Measurements from ENCODE around the gene MCM10.

The MCM10 gene

DNA sequence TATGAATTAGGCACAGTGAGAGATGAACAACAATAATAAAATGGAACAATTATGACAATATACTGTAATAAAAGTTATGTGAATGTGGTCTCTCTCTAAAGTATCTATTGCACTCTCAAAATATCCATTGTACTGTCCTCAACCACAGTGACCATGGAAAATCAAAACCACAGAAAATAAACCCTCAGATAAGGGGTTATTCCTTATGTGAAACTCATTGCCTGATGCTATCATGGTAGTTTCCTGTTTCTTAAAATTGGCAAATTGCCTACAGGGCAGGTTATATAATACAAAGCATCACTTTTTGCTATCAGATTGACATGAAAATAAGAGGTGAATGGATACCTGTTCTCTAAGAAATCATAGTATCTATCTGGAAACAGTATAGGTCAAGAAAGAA, 3.8 kb downstream of the MCM10 start:
- no peak for DNase-seq (ENCODE audit: low read depth in 2 of 2)

- no peak for DNase-seq (ENCODE audit: low read depth in 2 of 2)
Measured at GRCh38 chr10:13167568-13167967, 6.2 kb downstream of the MCM10 start.

DNA sequence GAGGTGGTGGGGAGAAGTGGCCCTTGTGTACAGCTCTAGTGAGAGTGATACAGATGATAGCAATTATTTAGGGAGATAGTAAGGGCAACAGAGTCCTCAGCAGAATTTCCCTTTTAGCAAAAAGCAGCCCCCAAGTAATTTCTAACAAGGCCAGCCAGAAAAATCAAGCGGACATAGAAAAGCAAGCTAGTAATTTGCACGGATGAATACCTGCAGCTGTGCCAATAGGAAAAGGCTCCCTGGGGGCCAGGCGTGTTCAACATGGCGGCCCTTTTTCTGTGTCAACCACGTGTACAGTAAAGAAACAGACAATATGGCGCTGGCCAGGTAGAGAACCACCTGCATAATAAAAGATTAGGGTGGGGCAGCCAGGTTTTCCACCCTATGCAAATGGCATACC, 7.4 kb downstream of the MCM10 start:
- DNase-seq (ENCODE audit: low read depth in 2 of 2), result no peak

DNA sequence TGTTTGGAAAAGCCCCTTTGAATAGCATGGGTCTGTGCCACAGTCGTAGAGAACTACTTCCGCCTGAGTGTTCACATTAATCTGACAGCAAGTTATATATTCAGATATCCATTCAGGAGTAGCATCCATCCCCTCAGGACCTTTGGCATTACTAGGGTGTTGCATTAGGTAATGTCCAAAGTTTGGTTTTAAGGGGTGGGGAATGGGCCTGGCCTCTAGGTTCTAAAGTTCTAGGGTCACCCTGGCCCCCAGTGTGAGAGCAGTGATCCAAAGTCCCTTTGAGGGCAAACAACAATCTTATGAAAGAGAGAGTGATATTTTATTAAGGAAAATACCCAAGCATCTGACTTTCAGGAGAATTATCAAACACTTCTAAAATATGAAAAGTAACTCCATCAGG, 12.3 kb downstream of the MCM10 start:
- DNase-seq (ENCODE audit: low read depth in 2 of 2), result no peak

GRCh38 chr10:13180788-13181187, 19.4 kb downstream of the MCM10 start:
- no peak for DNase-seq (ENCODE audit: low read depth in 2 of 2)

DNA sequence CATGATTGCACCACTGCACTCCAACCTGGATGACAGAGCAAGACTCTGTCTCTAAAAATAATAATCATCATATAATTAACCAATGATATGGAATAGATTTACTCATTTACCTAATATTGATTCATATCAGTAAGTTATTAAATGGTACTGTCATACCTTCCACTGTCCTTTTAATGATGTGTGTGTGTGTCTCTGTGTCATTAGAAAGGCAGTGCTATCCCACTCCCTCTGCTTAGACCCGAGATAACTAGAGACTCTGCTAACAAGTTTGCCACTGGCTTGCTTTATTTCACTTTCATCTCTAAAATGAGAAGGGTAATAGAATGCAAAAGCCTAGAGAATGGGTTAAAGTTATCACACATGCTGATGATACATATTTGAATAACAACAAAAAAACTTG, 21.1 kb downstream of the MCM10 start:
- no peak for DNase-seq (ENCODE audit: low read depth in 2 of 2)

DNA sequence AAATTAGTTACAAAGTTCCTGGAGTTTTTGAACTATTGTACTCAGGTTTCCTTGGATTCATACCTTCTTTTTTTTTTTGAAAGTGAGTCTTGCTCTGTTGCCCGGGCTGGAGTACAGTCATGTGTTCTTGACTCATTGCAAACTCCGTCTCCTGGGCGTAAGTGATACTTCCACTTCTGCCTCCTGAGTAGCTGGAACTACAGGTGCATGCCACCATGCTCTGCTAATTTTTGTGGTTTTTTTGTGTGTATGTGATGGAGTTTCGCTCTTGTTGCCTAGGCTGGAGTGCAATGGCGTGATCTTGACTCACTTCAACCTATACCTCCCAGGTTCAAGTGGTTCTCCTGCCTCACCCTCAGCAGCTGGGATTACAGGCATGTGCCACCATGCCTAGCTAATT, 22.3 kb downstream of the MCM10 start:
- no peak for DNase-seq (ENCODE audit: low read depth in 2 of 2)

DNA sequence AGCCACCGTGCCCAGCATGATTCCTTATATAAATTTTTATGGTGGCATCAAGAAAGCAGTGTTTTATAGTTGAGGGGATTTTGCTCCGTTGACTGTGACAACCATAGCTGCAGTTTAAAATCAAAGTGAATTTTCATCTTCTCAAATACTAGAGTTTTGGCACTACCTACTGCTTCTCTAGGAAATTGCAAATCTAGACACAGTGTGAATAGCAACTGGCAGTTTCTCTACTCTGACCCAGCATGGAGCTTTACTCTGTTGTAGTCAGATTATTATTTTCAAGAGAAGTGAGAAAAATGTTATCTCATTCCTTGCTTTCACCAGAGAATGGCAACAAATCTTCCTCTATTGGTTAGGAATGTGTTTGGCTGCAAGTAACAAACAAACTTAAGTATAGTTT, 22.9 kb downstream of the MCM10 start:
- DNase-seq (ENCODE audit: low read depth in 2 of 2), result no peak

DNA sequence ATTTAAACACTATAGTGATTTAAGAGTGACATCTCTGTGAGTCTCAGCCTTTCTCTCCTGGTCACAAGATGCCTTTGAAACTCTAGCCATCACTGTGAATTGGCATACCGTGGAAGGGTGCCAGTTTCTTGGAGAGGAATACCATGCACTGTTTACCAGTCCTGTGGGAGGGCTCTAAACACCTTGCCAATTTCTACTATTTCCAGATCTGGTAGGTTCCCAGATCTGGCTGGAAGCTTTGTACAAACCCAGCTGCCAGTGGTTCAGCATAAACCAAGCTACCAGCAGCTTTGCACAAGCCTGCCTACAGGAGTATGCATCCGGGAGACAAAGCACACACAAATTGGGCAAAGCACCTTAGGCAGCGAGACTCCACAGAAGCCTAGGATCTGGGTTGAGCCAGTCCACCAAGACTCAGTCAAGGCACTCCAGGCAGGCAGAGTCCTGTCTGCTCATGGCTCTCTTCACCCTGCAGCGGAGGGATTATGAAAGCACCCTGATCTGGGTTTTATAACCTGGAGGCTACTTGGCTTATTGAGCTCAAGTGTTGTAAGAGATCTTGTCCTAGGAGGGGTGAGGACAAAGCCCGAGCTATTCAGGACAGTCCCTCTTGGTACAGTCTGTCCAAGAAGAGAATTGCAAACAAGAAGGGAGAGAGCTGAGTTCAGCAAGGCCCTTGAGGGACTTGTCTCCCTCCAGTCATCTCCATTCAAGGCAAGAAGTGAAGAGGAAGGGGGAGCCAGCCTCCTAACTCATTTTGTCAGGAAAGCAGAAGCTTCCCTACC, 23.6 kb downstream of the MCM10 start:
- no peak for DNase-seq (ENCODE audit: low read depth in 2 of 2)

DNA sequence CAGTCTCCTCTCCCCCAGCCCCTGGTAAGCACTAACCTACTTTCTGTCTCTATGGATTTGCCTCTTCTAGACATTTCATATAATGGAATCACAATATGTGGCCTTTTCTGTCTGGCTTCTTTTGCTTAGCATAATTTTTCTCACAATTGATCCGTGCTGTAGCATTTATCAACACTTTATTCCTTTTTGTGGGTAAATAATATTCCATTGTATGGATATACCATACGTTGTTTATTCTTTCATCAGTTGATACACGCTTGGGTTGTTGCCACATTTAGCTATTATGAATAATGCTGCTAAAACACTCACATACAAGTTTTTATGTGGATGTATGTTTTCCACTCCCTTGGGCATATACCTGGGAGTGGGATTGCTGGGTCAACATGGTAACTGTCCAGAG, 25.8 kb downstream of the MCM10 start:
- no peak for DNase-seq (ENCODE audit: low read depth in 2 of 2)

DNA sequence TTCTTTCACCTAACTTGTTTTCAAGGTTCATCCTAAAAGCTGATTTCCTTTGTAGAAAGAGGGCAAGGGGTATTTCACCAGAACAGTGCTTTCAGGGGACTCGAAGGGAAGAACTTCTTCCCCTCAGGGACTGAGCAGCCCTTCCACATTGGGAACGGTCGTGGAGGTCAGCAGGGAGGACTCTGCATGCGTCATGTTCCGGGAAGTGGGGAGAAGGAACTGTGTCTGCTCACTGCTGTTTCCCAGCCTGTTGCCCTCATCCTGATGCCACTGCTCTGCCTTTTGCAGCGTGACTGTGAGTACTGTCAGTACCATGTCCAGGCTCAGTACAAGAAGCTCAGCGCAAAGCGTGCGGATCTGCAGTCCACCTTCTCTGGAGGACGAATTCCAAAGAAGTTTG, 27.2 kb downstream of the MCM10 start:
- DNase-seq (ENCODE audit: low read depth in 2 of 2), result no peak

- no peak for DNase-seq (ENCODE audit: low read depth in 2 of 2)
Measured at GRCh38 chr10:13189961-13190360, 28.6 kb downstream of the MCM10 start.

DNA sequence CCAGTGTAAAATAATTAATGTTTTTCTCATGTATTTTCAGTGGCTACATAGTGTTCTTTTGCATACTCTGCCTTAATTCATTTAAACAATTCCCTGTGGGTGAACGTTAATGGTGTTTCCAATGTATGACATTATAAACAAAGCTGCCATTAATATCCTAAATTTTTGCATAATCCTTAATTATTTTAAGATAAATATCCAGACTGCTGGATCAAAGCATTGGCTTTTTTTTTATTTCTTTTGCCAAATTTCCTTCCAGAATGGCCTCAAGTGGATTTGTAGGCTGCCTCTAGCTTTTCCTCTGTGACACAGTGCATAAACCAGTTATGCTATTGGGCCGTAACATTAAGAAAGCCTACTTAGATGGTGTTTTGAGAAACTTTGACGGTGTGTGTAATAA, 29.5 kb downstream of the MCM10 start:
- DNase-seq (ENCODE audit: low read depth in 2 of 2), result no peak

- DNase-seq (ENCODE audit: low read depth in 2 of 2), result no peak
Measured at GRCh38 chr10:13191362-13191761, 30.0 kb downstream of the MCM10 start.

DNA sequence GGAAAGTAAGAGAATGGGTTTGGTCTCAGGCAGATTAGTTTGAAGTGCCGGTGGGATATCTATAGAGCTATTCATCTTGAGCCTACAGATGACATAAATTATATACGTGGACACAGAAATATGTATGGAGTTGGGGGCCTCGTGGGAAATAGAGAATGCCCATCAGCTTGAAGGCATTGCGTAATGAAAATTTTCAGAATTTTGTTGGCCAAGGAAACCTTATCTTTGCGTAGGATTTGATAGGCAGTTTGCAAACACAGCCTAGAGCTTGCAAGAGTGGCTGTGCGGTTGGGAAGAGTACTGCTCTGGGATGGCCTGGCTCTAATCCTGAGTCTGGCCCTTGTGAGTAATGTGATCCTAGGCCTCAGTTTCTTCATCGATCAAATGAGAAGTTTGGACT, 32.3 kb downstream of the MCM10 start:
- DNase-seq (ENCODE audit: low read depth in 2 of 2), result no peak

GRCh38 chr10:13195016-13195415, 33.7 kb downstream of the MCM10 start:
- no peak for DNase-seq (ENCODE audit: low read depth in 2 of 2)

DNA sequence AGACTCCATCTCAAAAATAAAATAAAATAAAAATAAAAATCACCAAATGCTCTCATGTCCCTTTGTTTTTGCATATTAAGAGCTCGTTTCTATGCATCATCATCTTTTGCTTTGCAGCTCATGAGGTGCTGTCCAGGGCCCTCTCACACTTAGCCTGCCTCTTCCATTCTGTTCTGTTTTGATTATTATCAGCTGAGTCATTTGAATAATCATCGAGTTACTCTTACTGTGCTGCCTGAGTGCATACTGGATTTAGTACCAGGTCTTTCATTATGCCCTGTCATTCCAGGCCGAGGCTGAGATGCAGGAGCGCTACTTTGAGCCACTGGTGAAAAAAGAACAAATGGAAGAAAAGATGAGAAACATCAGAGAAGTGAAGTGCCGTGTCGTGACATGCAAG, 39.8 kb downstream of the MCM10 start:
- no peak for DNase-seq (ENCODE audit: low read depth in 2 of 2)

GRCh38 chr10:13206091-13206490, 44.7 kb downstream of the MCM10 start:
- no peak for DNase-seq (ENCODE audit: low read depth in 2 of 2)

DNA sequence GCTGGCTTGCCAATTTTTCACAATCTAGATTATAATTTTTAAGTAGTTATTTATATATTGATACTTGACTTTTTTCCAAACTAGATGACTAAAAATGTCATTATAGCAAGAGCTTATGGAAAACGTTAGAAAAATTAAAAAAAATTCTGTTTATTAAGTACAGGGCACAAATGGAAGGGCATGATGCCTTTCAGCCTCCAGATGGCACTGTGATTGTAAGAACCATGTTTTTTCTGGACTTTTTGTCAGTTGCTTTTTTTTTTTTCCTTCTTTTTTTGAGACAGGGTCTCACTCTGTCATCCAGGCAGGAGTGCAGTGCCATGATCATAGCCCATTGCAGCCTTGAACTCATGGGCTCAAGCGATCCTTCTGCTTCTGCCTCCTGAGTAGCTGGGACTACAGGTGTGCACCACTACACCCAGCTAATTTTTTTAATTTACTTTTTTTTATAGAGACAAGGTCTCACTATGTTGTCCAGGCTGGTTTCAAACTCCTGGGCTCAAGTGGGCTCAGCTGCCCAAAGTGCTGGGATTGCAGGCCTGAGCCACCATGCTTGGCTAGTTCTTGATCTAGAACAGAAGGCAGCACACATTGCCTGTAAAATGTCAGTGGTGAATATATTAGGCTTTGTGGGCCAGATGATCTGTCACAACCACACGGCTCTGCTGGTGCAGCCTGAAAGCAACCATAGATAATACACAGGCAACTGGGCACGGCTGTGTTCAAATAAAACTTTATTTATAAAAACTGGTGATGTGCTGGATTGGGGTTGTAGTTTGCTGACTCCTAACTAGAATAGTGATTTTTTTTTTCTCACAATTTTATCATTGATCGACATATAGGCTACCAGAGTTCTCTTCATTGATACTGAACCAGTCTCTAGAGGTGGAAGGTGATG, 45.4 kb downstream of the MCM10 start:
- DNase-seq (ENCODE audit: low read depth in 2 of 2), result no peak

- no peak for DNase-seq (ENCODE audit: low read depth in 2 of 2)
Measured at GRCh38 chr10:13213163-13213562, 51.8 kb downstream of the MCM10 start.

DNA sequence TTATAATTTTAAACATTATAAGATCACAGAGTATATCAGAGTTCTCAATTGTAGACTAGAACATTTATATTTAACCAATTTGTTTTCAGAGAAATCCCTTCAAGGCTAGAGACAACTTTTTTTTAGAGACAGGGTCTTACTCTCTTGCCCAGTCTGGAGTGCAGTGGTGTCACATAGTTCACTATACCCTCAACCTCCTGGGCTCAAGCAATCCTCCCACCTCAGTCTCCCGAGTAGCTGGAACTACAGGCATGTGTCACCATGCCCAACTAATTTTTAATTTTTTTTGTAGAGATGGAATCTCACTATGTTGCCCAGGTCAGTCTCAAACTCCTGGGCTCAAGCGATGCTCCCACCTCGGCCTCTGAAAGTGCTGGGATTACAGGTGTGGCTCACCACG, 57.5 kb downstream of the MCM10 start:
- DNase-seq (ENCODE audit: low read depth in 2 of 2), result no peak

DNA sequence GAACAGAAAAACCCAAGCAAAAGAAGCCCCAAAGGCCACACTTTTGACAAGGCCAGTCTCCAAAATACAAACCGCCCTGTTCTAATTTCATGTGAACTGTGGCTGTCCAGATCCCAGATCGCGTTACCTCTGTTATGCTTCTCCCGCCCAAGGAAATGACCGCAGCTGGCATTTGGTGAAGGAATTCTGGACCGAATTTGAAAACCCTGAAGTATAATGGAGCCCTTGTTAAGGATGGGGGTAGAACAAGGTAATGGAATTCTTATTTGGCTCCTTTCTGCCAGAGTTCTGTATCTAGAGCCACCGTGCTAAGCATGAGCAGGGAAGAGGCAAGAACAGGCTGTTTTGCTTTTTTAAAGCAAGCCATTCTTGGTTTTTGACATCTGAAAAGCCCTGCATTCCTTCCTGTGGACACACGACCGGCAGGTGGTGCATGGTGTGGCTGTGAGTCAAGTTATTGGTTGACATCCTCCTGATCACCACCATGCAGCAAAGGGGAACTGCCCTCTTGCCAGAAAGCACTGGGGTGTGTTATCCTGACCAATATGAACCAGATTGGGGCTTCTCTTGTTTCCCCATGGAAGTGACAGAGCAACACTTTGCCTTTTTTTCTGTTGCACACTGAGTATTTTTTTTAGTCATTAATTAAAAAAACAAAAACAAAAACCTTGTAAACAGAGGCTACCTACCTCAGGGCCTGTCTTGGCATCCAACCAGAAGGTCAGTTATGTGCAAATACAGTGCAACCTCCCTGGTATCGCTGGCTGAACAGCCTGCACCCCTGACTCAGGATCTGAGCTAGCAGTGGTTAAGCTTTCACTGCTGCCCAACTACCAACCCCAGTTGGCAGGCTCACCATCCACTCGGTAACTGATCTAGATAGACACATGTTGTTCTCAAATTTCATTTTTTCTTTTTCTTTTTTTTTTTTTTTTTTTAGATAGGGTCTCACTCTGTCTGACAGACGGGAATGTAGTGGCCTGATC, 58.6 kb downstream of the MCM10 start:
- DNase-seq (ENCODE audit: low read depth in 2 of 2), result no peak
